Measurements from ENCODE around the gene RCBTB1. TPM values are rescaled to one million over a fixed set of nuclear protein-coding genes. Genes with fewer than 3 reads are reported as not detected.
"Not testable (repeated sequence)": the region's sequence is repeated elsewhere in the genome, so short reads cannot be mapped to it uniquely, and the experiment has no call there.

RCBTB1 gene
- total RNA-seq, 2 donors from 2014 or later = 23.8 to 26.9 TPM

GRCh38 chr13:49593876-49594275, 8.5 kb upstream of the RCBTB1 start:
- not testable (repeated sequence) for H3K36me3 Mint-ChIP-seq (ENCODE audit: insufficient read depth in 2 of 2); H3K27me3 Mint-ChIP-seq (ENCODE audit: low read depth); H3K4me3 Mint-ChIP-seq; ATAC-seq (replicated peaks in 1 of 2); DNase-seq; H3K9me3 Mint-ChIP-seq; H3K4me1 Mint-ChIP-seq (ENCODE audit: low read depth); H3K27ac Mint-ChIP-seq

GRCh38 chr13:49590714-49591113, 5.4 kb upstream of the RCBTB1 start:
- not testable (repeated sequence) for H3K4me1 Mint-ChIP-seq (ENCODE audit: low read depth); H3K4me3 Mint-ChIP-seq; H3K36me3 Mint-ChIP-seq (ENCODE audit: insufficient read depth in 2 of 2); H3K9me3 Mint-ChIP-seq; H3K27ac Mint-ChIP-seq; H3K27me3 Mint-ChIP-seq (ENCODE audit: low read depth); DNase-seq; ATAC-seq (replicated peaks in 1 of 2)

DNA sequence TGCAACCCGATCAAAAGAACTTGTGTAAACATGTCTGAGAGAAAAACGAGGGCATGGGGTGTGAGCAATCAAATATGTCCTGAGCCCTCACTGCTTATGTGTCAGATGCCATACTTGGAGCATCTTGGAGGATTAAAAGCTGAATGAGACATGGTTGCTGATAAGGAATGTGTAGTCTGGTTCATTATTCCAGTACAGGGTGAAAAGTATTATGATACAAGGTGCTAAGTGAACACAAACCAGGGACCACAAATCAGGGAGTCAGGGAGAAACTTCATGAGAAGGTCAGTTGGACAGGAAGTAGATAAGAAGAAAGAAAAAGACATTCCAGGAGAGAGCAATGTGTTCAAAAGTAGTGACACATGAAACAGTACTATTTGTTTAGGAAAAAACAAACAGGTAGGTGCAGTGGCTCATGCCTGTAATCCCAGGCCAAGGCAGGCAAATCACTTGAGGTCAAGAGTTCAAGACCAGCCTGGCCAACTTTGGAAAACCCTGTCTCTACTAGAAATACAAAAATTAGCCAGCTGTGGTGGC, 2.0 kb upstream of the RCBTB1 start:
- H3K36me3 Mint-ChIP-seq (ENCODE audit: insufficient read depth in 2 of 2) = peaks cover 3% of the 10 kb centered on the region in 2 donors
- H3K4me3 Mint-ChIP-seq = peak overlapping the region in 1 of 2 donors; percentile 97
- H3K4me1 Mint-ChIP-seq (ENCODE audit: low read depth) = peaks cover 24% of the 10 kb centered on the region
- no peaks in the 10 kb centered on the region for H3K9me3 Mint-ChIP-seq
- no peaks in the 10 kb centered on the region for H3K27me3 Mint-ChIP-seq (ENCODE audit: low read depth)
- no peak for ATAC-seq (replicated peaks in 1 of 2)
- DNase-seq = no peak
- no peak overlapping the region for H3K27ac Mint-ChIP-seq

DNA sequence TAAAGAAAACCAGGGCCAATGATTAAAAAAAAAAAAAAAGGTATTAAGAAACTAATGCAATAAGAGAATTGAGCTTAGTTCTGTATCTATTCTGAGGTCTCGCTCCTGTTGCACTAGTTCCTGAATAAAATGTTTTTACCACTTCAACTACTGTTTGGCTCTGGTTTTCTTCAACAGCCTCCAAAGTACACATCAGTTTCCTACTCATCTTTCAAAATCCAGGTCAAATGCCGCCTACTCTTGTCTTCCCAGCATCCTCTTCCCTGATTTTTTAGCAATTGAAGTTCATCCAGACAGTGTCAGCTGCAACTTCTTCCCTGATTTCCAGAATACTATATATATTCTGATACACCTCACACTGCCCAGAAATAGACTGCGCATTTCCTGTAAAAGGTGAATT, 1.4 kb upstream of the RCBTB1 start:
- no peaks in the 10 kb centered on the region for H3K9me3 Mint-ChIP-seq
- peaks cover 3% of the 10 kb centered on the region in 2 donors for H3K36me3 Mint-ChIP-seq (ENCODE audit: insufficient read depth in 2 of 2)
- peak overlapping the region; percentile 61 for H3K27ac Mint-ChIP-seq
- peak overlapping the region; percentile 95 to 97 for H3K4me3 Mint-ChIP-seq
- H3K27me3 Mint-ChIP-seq (ENCODE audit: low read depth) = no peaks in the 10 kb centered on the region
- peaks cover 27% of the 10 kb centered on the region for H3K4me1 Mint-ChIP-seq (ENCODE audit: low read depth)
- no peak for ATAC-seq (replicated peaks in 1 of 2)
- no peak for DNase-seq

DNA sequence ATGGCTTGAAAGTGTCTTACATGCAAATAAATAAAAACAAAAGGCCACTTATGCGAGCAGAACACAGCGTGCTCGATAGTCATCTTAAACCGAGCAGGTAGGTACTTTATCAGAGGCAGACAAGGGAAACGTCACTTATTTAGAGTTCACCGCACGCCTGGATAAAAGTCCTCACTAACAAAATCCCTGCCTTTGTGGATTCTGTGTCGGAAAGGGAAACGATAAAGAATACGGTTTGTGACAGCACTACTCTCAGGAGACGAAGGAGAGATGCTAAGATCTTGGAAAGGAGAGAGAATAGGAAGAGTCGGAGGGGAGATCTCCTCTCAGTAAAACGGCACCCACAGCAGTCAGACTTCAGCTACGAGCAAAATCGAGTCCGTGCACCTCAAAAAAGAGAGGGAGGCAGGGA, 581 bp downstream of the RCBTB1 start:
- peak in 1 of 2 donors; percentile 10 for DNase-seq
- Mint-ChIP-seq H3K27me3 (ENCODE audit: low read depth) (no peaks in the 10 kb centered on the region), H3K4me3 (peak overlapping the region; percentile 95 to 97), H3K4me1 (ENCODE audit: low read depth) (peaks cover 37% of the 10 kb centered on the region), H3K9me3 (no peaks in the 10 kb centered on the region), H3K36me3 (ENCODE audit: insufficient read depth in 2 of 2) (peaks cover 5 to 7% of the 10 kb centered on the region in 2 donors), H3K27ac (peak overlapping the region; percentile 97)
- peak; percentile 3 for ATAC-seq (replicated peaks in 1 of 2)

GRCh38 chr13:49580980-49581680, 4.2 kb downstream of the RCBTB1 start:
- ATAC-seq (replicated peaks in 1 of 2) = no peak
- H3K9me3 Mint-ChIP-seq = no peaks in the 10 kb centered on the region
- H3K36me3 Mint-ChIP-seq (ENCODE audit: insufficient read depth in 2 of 2) = peaks cover 7 to 9% of the 10 kb centered on the region in 2 donors
- no peak overlapping the region for H3K4me3 Mint-ChIP-seq
- no peak for DNase-seq
- H3K4me1 Mint-ChIP-seq (ENCODE audit: low read depth) = peaks cover 37% of the 10 kb centered on the region
- peak overlapping the region; percentile 12 for H3K27ac Mint-ChIP-seq
- no peaks in the 10 kb centered on the region for H3K27me3 Mint-ChIP-seq (ENCODE audit: low read depth)

DNA sequence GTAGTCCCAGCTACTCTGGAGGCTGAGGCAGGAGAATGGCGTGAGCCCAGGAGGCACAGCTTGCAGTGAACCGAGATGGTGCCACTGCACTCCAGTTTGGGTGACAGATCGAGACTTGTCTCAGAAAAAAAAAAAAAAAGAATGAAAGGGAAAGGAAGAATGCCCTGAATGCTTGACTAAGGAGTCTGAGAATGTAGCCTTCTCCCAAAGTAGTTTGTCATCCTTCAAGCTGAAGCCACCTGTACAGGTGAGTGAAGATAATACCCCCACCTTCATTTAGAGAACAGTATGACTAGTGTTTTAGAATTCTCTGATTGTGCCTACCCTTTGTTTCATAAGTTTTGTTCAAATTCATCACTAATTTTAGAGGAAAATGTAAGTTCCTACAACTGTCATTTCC, 5.9 kb downstream of the RCBTB1 start:
- Mint-ChIP-seq H3K9me3 (no peaks in the 10 kb centered on the region), H3K27me3 (ENCODE audit: low read depth) (no peaks in the 10 kb centered on the region), H3K36me3 (ENCODE audit: insufficient read depth in 2 of 2) (peaks cover 6 to 7% of the 10 kb centered on the region in 2 donors), H3K27ac (no peak overlapping the region), H3K4me1 (ENCODE audit: low read depth) (peaks cover 36% of the 10 kb centered on the region), H3K4me3 (no peak overlapping the region)
- ATAC-seq (replicated peaks in 1 of 2) (no peak), DNase-seq (no peak)

DNA sequence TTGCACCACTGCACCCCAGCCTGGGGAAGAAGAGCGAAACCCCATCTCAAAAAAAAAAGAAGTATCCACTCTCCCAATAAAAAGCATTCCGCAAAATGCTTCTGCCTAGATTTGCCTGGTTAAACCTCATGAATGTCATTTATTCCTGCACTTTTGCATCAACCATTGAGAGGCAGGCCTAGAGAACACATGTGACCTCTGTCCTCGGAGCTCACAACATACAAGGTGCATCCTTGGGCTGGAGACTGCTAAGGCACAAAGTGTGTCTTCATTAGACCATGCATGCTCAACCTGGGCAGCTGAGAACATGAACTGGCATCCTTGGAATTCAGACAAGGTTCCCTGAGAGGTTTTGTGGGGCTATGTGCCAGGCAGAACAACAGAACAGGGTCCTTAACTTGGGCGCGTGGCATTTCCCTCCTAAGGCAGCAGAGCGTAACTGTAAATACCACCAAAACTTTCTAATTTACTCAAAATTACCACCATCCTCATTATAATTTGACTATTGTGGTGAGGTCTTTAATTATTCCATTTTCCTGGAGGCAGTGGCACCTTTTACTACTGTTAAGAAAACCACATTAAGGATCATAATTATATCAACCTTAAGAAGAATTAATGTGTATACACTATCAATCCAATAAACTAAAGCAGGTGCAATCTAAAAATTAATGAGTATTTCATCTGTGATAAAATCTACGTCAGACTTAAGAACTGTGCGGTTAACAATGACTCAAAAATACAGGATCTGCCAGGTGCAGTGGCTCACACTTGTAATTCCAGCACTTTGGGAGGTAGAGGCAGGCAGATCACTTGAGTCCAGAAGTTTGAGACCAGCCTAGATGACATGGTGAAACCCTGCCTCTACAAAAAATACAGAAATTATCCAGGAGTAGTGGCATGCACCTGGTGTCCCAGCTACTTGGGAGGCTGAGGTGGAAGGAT, 13.8 kb downstream of the RCBTB1 start:
- H3K9me3 Mint-ChIP-seq = no peaks in the 10 kb centered on the region
- H3K27ac Mint-ChIP-seq = no peak overlapping the region
- H3K4me3 Mint-ChIP-seq = peak overlapping the region in 1 of 2 donors; percentile 70
- no peaks in the 10 kb centered on the region for H3K27me3 Mint-ChIP-seq (ENCODE audit: low read depth)
- DNase-seq (no peak), ATAC-seq (replicated peaks in 1 of 2) (no peak)
- H3K4me1 Mint-ChIP-seq (ENCODE audit: low read depth) = peaks cover 35% of the 10 kb centered on the region
- H3K36me3 Mint-ChIP-seq (ENCODE audit: insufficient read depth in 2 of 2) = peaks cover 0 to 3% of the 10 kb centered on the region in 2 donors

DNA sequence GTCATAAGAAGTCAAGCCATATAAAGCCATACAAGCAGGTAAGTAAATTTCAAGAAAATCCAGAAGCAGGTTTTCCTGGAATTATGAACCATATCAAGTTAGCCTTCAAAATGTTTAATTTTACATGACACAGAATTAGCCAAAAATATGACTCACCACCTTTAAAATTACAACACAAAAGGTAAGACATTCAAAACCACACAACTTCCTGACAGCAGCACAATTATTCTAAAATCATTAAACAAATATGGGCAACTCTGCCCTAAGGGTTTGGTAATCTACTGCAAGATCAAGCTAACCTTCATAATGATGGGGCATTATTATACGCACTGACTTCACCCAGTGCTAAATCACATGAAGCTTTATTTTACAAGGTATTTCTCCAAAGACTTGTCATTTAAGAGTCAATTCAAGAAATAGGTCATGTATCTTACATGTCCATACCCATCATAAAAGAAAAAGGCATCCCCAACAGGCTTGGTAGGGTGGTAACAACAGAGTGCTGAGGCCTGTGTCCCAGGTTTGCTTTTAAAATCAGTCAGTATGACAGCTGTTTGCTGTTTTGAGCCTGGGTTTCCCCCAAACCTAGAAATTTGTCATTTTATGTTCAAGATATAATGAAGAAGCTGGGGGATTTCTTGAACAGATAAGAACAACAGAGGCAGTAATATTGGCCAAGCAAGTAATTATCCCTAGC, 15.2 kb downstream of the RCBTB1 start:
- Mint-ChIP-seq H3K27me3 (ENCODE audit: low read depth) (no peaks in the 10 kb centered on the region), H3K36me3 (ENCODE audit: insufficient read depth in 2 of 2) (no peaks in the 10 kb centered on the region), H3K27ac (peak overlapping the region; percentile 94), H3K4me1 (ENCODE audit: low read depth) (peaks cover 31% of the 10 kb centered on the region), H3K4me3 (peak overlapping the region in 1 of 2 donors; percentile 70), H3K9me3 (no peaks in the 10 kb centered on the region)
- DNase-seq = peak; percentile 16 to 21
- peak; percentile 93 to 96 for ATAC-seq (replicated peaks in 1 of 2)

DNA sequence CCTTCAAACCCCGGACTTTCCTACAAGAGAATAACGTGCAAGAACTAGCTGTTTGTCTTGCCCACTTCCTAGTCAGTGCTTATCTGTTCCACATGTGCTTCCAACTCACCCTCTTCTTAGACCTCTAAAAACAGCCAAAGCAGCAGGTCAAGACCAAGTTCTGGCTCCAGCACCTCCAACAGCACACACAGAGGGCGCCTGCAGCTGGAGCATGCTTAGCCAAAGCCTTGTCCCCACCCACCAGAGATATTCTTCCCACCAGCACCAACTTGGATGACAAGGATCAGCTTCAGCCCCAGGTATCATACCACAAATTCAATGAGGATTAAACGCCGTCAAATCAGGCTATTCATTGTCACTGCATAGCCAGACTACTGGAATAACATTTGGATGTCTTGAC, 17.9 kb downstream of the RCBTB1 start:
- Mint-ChIP-seq H3K27ac (no peak overlapping the region), H3K4me1 (ENCODE audit: low read depth) (peaks cover 30% of the 10 kb centered on the region), H3K9me3 (no peaks in the 10 kb centered on the region), H3K36me3 (ENCODE audit: insufficient read depth in 2 of 2) (peaks cover 0 to 2% of the 10 kb centered on the region in 2 donors), H3K4me3 (no peak overlapping the region), H3K27me3 (ENCODE audit: low read depth) (no peaks in the 10 kb centered on the region)
- ATAC-seq (replicated peaks in 1 of 2) = no peak
- DNase-seq = no peak

- H3K36me3 Mint-ChIP-seq (ENCODE audit: insufficient read depth in 2 of 2) = peaks cover 0 to 2% of the 10 kb centered on the region in 2 donors
- DNase-seq = no peak
- H3K9me3 Mint-ChIP-seq = no peaks in the 10 kb centered on the region
- no peaks in the 10 kb centered on the region for H3K27me3 Mint-ChIP-seq (ENCODE audit: low read depth)
- ATAC-seq (replicated peaks in 1 of 2) = no peak
- H3K4me1 Mint-ChIP-seq (ENCODE audit: low read depth) = peaks cover 28% of the 10 kb centered on the region
- no peak overlapping the region for H3K27ac Mint-ChIP-seq
- no peak overlapping the region for H3K4me3 Mint-ChIP-seq
Measured at GRCh38 chr13:49566461-49566860, 18.9 kb downstream of the RCBTB1 start.

- ATAC-seq (replicated peaks in 1 of 2); H3K4me3 Mint-ChIP-seq; H3K27ac Mint-ChIP-seq; H3K27me3 Mint-ChIP-seq (ENCODE audit: low read depth); H3K9me3 Mint-ChIP-seq; H3K36me3 Mint-ChIP-seq (ENCODE audit: insufficient read depth in 2 of 2); DNase-seq: not testable (repeated sequence)
- H3K4me1 Mint-ChIP-seq (ENCODE audit: low read depth) = peaks cover 27% of the 10 kb centered on the region
Measured at GRCh38 chr13:49565461-49565860, 19.9 kb downstream of the RCBTB1 start.
